Mesothelial cell of epicardium (in vitro differentiated cells): Measurements from ENCODE around the gene AGFG2. TPM values are rescaled to one million over a fixed set of nuclear protein-coding genes. Genes with fewer than 3 reads are reported as not detected.

Source experiments
- DNase-seq, 2 experiments: peaks; one replicate each; pipeline ENCODE4 v3.0.0; 2021; ENCODE audit warnings: low spot score in 2 of 2; ENCODE audit not compliant: unreplicated experiment in 2 of 2
- H3K27ac Mint-ChIP-seq: 2 replicates; pipeline ENCODE4 v1.8.0; 2021; ENCODE audit warnings: mixed read lengths
- H3K27me3 Mint-ChIP-seq: 2 replicates; pipeline ENCODE4 v1.8.0; 2021; ENCODE audit warnings: low read depth, mixed read lengths
- H3K36me3 Mint-ChIP-seq: 2 replicates; pipeline ENCODE4 v1.8.0; 2021; ENCODE audit warnings: mixed read lengths
- H3K4me1 Mint-ChIP-seq: 2 replicates; pipeline ENCODE4 v1.8.0; 2021; ENCODE audit warnings: mixed read lengths
- H3K4me3 Mint-ChIP-seq: 2 replicates; pipeline ENCODE4 v1.8.0; 2021; ENCODE audit warnings: mild to moderate bottlenecking, moderate library complexity, mixed read lengths
- H3K9me3 Mint-ChIP-seq: 2 replicates; pipeline ENCODE4 v1.8.0; 2021; ENCODE audit warnings: mixed read lengths
- total RNA-seq: library from RNA; stranded (reverse); gene quantifications from 3 replicates; pipeline ENCODE4 v1.2.1, GENCODE V29; 2021
- TF ChIP-seq, protein P1 (sequence below): fragments of 200-600 bp; sonication (generic); IDR thresholded peaks from one replicate; pipeline ENCODE4 v1.5.0; 2021; ENCODE audit warnings: antibody characterized with exemption; ENCODE audit not compliant: unreplicated experiment

The AGFG2 gene
- total RNA-seq, 1 donor from 2014 or later = 9.1 TPM

DNA sequence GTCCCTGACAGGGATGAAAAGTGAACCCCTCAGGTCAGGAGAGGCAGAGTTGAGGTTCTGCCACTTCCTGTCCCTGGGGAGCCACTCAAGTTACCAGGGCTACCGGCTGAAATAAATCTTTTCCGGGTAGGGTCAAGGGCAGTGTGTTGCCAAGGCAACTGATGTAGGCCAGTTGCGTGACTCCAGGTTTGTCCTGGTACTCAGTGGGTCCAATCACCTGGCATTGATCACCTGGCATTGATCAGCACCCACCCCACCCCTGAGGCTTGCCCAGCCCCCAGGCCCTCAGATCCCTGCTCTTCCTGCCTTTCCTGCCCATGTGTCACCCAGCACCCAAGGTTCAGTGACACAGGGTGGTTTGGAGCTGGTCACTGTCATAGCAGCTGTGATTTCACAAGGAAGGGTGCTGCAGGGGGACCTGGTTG, 28.8 kb downstream of the AGFG2 start:
- no peak overlapping the region for H3K4me3 Mint-ChIP-seq
- DNase-seq = no peak

DNA sequence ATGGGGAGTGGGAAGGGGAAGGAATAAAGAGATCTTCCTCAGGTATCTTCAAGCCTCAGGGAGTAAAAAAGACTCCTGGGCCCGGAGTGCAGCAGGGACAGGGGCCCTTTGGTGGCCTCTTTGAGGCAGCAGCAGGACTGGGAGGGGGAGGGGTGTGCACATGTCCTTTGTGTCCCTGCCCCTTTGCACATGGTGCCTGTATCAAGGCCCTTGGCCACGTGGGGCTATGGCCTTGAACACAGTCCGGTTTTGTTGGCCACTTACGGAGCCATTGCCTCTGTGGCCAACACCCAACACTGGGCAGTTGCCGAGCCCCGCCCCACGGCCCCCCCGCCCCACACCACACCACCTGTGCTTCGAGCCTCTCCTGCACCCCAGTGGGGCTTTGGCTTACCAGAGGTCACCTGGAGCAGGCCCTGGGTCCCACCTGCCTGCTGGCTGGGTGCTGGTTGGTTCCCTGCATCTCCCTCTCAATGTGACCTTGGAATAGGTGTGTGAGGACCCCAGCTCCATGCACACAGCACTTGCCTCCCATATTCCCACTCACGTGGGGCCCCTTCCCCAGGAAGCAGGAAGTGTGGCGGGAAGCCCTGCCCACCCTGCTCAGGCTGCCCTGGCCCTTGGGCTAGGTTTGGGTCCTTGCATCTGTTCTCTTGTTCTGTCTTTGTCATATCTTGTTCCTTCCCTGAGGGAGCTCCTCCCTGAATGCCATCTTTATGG, 29.3 kb downstream of the AGFG2 start:
- no peak overlapping the region for H3K4me3 Mint-ChIP-seq
- H3K9me3 Mint-ChIP-seq = no peaks in the 10 kb centered on the region
- no peaks in the 10 kb centered on the region for H3K27me3 Mint-ChIP-seq
- no peak for DNase-seq
- H3K36me3 Mint-ChIP-seq = no peaks in the 10 kb centered on the region
- peak overlapping the region; percentile 34 for H3K27ac Mint-ChIP-seq
- TF ChIP-seq, protein P1, sequence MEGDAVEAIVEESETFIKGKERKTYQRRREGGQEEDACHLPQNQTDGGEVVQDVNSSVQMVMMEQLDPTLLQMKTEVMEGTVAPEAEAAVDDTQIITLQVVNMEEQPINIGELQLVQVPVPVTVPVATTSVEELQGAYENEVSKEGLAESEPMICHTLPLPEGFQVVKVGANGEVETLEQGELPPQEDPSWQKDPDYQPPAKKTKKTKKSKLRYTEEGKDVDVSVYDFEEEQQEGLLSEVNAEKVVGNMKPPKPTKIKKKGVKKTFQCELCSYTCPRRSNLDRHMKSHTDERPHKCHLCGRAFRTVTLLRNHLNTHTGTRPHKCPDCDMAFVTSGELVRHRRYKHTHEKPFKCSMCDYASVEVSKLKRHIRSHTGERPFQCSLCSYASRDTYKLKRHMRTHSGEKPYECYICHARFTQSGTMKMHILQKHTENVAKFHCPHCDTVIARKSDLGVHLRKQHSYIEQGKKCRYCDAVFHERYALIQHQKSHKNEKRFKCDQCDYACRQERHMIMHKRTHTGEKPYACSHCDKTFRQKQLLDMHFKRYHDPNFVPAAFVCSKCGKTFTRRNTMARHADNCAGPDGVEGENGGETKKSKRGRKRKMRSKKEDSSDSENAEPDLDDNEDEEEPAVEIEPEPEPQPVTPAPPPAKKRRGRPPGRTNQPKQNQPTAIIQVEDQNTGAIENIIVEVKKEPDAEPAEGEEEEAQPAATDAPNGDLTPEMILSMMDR = no peak
- peaks cover 38% of the 10 kb centered on the region for H3K4me1 Mint-ChIP-seq

More for the DNA sequence above, 28.8 kb downstream of the AGFG2 start:
- peak overlapping the region; percentile 34 for H3K27ac Mint-ChIP-seq
- TF ChIP-seq, protein P1 = no peak
- no peaks in the 10 kb centered on the region for H3K27me3 Mint-ChIP-seq
- H3K4me1 Mint-ChIP-seq = peaks cover 38% of the 10 kb centered on the region
- no peaks in the 10 kb centered on the region for H3K36me3 Mint-ChIP-seq
- H3K9me3 Mint-ChIP-seq = no peaks in the 10 kb centered on the region

DNA sequence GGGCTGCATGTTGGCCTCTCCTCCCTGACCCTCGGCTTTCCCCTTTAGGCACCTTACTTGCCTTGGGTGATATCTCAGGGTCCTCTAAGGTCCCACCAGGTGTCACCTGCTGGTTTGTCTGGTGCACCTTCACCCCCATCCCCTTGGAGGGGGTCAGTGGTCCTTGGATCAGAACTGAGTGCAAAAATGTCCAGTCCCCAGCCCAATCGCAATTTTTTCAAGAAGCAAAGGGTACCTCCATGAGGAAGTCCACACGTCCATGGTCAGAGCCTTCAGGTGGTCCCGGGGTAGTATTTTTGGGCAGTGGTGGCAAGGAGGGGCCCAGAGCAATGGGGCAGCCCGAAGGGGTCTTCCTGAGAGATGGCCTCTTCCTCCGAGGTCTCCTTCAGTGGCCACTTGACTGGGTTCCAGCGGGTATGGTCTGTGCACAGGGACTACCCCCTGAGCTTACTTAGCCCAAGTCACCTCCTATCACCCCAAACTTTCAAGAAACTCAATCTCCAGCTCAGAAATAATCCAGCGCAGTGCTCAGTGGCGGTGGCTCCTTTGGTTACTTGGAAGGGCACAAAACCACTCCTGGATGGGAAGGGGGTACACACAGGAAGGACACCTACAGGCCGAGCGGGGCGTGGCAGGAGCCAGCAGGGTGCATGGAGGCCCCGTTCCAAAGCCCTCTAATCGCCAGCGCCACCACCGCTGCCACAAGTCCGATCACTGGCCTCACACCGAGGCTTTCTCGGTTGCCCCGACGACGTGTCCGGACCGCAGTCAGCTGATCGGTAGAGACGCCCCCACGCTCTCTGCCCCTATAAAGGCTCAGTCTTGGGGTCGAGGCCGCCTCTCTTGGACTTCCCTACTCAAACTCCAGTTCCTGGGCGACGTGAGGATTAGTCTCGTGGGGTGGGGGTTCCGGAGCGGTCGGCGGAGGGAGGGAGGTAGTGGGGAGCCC, 30.2 kb downstream of the AGFG2 start:
- no peaks in the 10 kb centered on the region for H3K9me3 Mint-ChIP-seq
- no peaks in the 10 kb centered on the region for H3K27me3 Mint-ChIP-seq
- DNase-seq = no peak
- TF ChIP-seq, protein P1 = peak; percentile 56
- H3K36me3 Mint-ChIP-seq = no peaks in the 10 kb centered on the region
- H3K27ac Mint-ChIP-seq = peak overlapping the region; percentile 79
- peak overlapping the region; percentile 58 for H3K4me3 Mint-ChIP-seq
- peaks cover 38% of the 10 kb centered on the region for H3K4me1 Mint-ChIP-seq

DNA sequence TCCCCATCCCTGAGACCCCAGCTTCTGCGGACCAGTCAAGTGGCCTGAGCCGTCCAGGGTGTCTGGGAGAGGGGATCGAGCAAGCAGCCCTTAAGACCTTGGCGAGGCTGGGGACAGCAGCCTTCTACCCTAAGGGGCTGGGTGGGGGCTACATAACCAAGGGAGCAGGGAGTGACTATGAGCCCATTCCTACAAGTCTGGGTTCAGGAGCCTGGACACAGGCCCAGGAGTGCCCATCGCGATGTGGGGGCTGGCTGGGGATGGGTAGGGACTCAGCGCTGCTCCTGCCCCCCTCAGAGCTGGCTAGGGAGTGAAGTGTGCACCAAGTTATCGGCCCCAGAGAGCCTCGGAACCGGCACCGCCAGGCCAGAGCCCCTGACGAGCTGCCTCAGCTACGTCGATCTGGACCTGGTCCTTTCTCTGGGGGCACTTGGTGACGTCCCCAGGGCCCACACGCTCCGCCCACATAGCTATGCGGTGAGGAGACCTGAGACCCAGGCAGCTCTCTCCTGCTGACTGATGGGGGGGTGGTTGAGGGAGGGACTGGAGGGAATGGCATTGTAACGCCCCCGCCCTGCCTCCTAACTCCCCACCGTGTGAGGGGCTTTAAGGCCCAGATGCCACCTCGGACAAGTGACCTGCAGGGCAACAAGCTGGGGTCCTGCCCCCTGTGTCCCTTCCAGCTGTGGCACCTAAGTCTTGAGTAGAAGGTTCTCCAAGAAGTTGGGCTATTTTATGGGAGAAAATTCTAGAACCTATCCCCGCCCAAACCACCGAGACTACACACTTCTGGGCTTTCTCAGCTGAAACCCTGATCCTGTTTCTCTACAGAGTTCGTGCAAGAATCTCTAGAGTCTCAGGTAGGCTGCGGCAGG, 32.2 kb downstream of the AGFG2 start:
- peak in 1 of 2 experiments; percentile 69 for DNase-seq
- H3K9me3 Mint-ChIP-seq = no peaks in the 10 kb centered on the region
- H3K4me1 Mint-ChIP-seq = peaks cover 38% of the 10 kb centered on the region
- H3K27me3 Mint-ChIP-seq = no peaks in the 10 kb centered on the region
- TF ChIP-seq, protein P1 = no peak
- H3K4me3 Mint-ChIP-seq = no peak overlapping the region
- peak overlapping the region; percentile 95 for H3K27ac Mint-ChIP-seq
- H3K36me3 Mint-ChIP-seq = peaks cover 4% of the 10 kb centered on the region

DNA sequence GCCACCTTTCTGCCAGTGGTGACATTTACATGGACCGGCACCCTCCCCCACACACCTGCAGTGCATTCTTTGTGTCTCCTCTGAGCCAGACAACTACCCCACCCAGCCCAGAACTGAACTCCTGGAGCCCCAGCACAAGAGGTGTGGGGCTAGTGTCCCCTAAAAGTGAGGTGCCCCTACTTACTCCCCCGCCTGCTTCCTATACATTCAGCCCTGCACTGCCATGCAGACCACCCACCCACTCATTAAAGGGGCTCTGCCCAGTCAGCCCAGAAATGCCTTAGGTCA, 32.8 kb downstream of the AGFG2 start:
- H3K4me1 Mint-ChIP-seq = peaks cover 34% of the 10 kb centered on the region
- H3K27ac Mint-ChIP-seq = peak overlapping the region; percentile 95
- H3K9me3 Mint-ChIP-seq = no peaks in the 10 kb centered on the region
- H3K27me3 Mint-ChIP-seq = no peaks in the 10 kb centered on the region
- peak overlapping the region; percentile 34 for H3K4me3 Mint-ChIP-seq
- TF ChIP-seq, protein P1 = no peak
- H3K36me3 Mint-ChIP-seq = peaks cover 7% of the 10 kb centered on the region
- no peak for DNase-seq
